Melanocyte of skin (primary cell): ENCODE results near the gene MBTPS1. TPM values are rescaled to one million over a fixed set of nuclear protein-coding genes. Genes with fewer than 3 reads are reported as not detected.

Source experiments
- small RNA-seq, 2 donors: library from RNA; depleted of rRNA; stranded (forward); fragments of <200 nt; gene quantifications; one replicate each; pipeline ENCODE3, GENCODE V24; 2012
- total RNA-seq, 2 donors: library from RNA; depleted of rRNA; stranded (reverse); fragments of >200 nt; gene quantifications; 2 replicates each; pipeline ENCODE4 v1.2.3, GENCODE V29; 2012

Gene MBTPS1
- 10 to 100 TPM; 48.9 to 52.3 TPM for total RNA-seq

GRCh38 chr16:84116720-84117493 lies at the start of gene MBTPS1:
Gene MBTPS1 (minus strand): TSS chr16:84116942. CDS start chr16:84101783, 15,159 bp downstream.

DNA sequence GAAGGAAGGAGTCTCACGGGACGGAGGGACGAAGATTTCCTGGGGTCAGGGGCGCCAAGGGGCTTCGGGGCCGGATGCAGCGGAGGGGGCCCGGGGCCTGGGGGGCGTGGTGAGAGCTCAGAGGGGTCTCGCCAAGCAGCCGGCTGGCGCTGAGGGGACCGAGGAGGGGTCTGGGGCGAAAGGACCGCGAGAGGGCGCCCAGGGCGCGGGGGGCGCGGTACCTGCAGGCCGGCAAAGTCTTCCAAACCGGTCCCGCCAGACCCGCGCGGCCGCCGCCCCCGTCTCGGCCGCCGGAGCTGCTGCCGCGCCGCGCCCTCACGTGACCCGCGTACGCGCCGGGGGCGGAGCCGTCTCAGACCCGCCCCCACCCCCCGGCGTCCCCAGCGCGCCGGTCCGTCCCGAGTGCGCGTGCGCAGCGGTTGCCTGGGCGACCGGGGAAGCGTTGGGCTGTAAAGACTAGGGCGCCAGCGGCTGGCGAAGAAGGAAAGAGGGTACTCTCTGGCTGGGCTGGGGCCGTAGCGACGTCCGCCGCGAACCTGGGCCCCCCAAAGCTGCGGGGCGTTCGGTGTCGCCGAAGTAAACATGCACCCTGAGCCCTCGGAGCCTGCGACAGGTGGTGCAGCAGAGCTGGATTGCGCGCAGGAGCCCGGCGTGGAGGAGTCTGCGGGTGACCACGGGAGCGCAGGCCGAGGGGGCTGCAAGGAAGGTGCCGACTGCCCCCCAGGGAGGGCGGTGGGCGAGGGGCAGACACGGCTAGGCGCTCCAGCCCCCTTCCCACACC lies 28.3 kb upstream of the MBTPS1 start, which contains the start of the genes DNAAF1 and HSDL1:
TSS of gene DNAAF1 (plus strand) at position 450 of the 781 bp plus-strand sequence. CDS start at position 583, 133 bp downstream.
TSS of gene HSDL1 (minus strand) at position 319 of the 781 bp plus-strand sequence. CDS start 13,856 bp downstream, outside the sequence.

DNA sequence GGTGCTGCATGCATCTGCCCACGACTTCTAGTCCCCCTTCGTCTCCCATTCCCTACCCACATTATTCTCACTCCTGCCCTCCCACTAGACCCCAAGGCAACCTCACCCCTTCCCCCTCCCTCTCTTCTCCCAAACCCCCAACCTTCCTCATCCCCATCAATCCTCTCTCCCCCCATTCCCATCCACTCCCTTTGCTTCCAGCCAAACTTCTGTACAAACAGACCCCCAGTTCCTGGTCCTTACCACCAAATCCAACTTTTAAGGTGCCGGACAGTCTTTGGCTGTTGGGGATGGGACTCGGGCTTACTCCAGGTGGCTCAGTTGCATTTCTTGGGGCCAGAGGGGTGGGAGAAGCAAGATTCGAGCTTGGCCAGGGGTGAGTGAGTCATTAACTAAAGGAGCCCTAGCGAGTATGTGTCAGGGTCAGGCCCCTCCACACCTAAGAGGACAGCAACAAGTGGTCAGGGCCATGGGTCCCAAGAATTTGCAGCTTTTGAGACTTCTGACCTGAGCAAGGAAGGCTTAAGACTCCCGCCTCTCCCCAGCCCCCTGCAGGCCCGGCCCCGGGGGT lies 74.3 kb downstream of the MBTPS1 start, which contains the start of gene SLC38A8:
TSS of gene SLC38A8 (minus strand) at position 488 of the 571 bp plus-strand sequence. CDS start 638 bp downstream, outside the sequence.

Small RNA genes lying within 50 kb of the gene (small RNA-seq; reads per million reads assigned to genes)
- gene RNA5SP432: 0 reads per million in 2 donors

Other genes with a start within 250 kb of the MBTPS1 start
- 1 to 10 TPM; 3.4 to 3.7 TPM for gene MLYCD, start 217.8 kb downstream of the MBTPS1 start, total RNA-seq
- gene OSGIN1, start 163.7 kb downstream of the MBTPS1 start, total RNA-seq: 10 to 100 TPM; 10.3 to 31.3 TPM
- 1 to 10 TPM; 1.7 to 2.0 TPM for gene NECAB2, start 148.7 kb downstream of the MBTPS1 start, total RNA-seq
- gene SLC38A8, start 74.1 kb downstream of the MBTPS1 start, total RNA-seq: 1 to 10 TPM; 4.0 to 5.5 TPM
- gene HSDL1, start 28.2 kb upstream of the MBTPS1 start, total RNA-seq: 10 to 100 TPM; 23.1 to 34.3 TPM
- gene DNAAF1, start 28.4 kb upstream of the MBTPS1 start, total RNA-seq: under 1 TPM; 0.33 to 0.69 TPM
- gene TAF1C, start 70.1 kb upstream of the MBTPS1 start, total RNA-seq: 10 to 100 TPM; 34.3 to 48.2 TPM
- gene ADAD2, start 74.2 kb upstream of the MBTPS1 start, total RNA-seq: not detected
- gene KCNG4, start 123.1 kb upstream of the MBTPS1 start, total RNA-seq: not detected
- 10 to 100 TPM in 1 of 2 donors, not detected in 1; 10.7 TPM for gene WFDC1, start 177.9 kb upstream of the MBTPS1 start, total RNA-seq